Endothelial cell of umbilical vein (primary cell): ENCODE measurements around the gene KATNIP. TPM values are rescaled to one million over a fixed set of nuclear protein-coding genes. Genes with fewer than 3 reads are reported as not detected.

Source experiments
- BruUV-seq: library from RNA; stranded (reverse); fragments of 400-500 nt; replicated peaks from 2 replicates; lab custom pipeline; 2021; lab: Mats Ljungman, UMichigan
- CTCF ChIA-PET: fragments of 300-600, 350-600 bp; sonication (Branson Sonifier 250); formaldehyde crosslinking; loops from one replicate; lab custom pipeline; 2021; ENCODE audit warnings: antibody characterized with exemption, inconsistent platforms; lab: Charles Lee
- POLR2A ChIA-PET: fragments of 300-600, 350-600 bp; sonication (Branson Sonifier 250); formaldehyde crosslinking; loops from one replicate; lab custom pipeline; 2021; ENCODE audit warnings: antibody characterized with exemption, inconsistent platforms; lab: Charles Lee
- DNase-seq: peaks from one replicate; pipeline ENCODE4 v3.0.0-alpha.2; 2011; ENCODE audit warnings: low read depth, low spot score
- FAIRE-seq: peaks from 2 replicates; lab custom pipeline; 2011; peaks lifted over from hg19 to GRCh38; lab: Jason Lieb, UNC
- H2AFZ ChIP-seq: 2 replicates; pipeline ENCODE4 v1.6.0; 2012; ENCODE audit warnings: low read depth, low read length, control low read depth, inconsistent platforms
- H3K27ac ChIP-seq: 2 replicates; pipeline ENCODE4 v1.5.1; 2011; ENCODE audit warnings: low read depth, mild to moderate bottlenecking, control low read depth, low read length, moderate library complexity; ENCODE audit not compliant: insufficient read depth
- H3K27me3 ChIP-seq, 2 experiments: 2 replicates each; pipeline versions ENCODE4 v1.6.0 to v1.6.1; 2011; ENCODE audit warnings: low read length in 2 of 2, mixed read lengths in 1 of 2; ENCODE audit not compliant: control insufficient read depth in 2 of 2, insufficient read depth in 2 of 2
- H3K36me3 ChIP-seq, 2 experiments: 2 replicates in 1 of 2; 3 replicates in 1 of 2; pipeline ENCODE4 v1.5.1; 2011; ENCODE audit warnings: low read length in 2 of 2, mild to moderate bottlenecking in 1 of 2, moderate library complexity in 1 of 2; ENCODE audit not compliant: control insufficient read depth in 2 of 2, insufficient read depth in 2 of 2; ENCODE audit errors: extremely low read depth in 1 of 2
- H3K4me1 ChIP-seq: 3 replicates; pipeline ENCODE4 v1.5.1; 2011; ENCODE audit warnings: mild to moderate bottlenecking, low read length; ENCODE audit not compliant: control insufficient read depth, insufficient read depth; ENCODE audit errors: extremely low read depth
- H3K4me2 ChIP-seq: 2 replicates; pipeline ENCODE4 v1.6.1; 2011; ENCODE audit warnings: low read length, control low read depth, mixed read lengths; ENCODE audit not compliant: insufficient read depth
- H3K4me3 ChIP-seq, 3 experiments: fragments of 200-600 bp in 1 of 3; sonication (generic), shearing (Covaris generic) in 1 of 3; replicated peaks in 1 of 3; 2 replicates each; pipeline ENCODE4 v1.5.1; 2011 to 2016; ENCODE audit warnings: control low read depth in 3 of 3, low read length in 3 of 3, mild to moderate bottlenecking in 2 of 3, inconsistent platforms in 1 of 3, low read depth in 1 of 3, moderate library complexity in 1 of 3; ENCODE audit not compliant: insufficient read depth in 1 of 3
- H3K79me2 ChIP-seq: 2 replicates; pipeline ENCODE4 v1.6.0; 2012; ENCODE audit warnings: low read length, inconsistent platforms; ENCODE audit not compliant: control insufficient read depth, insufficient read depth
- H3K9ac ChIP-seq: replicated peaks from 2 replicates; pipeline ENCODE3; 2011; ENCODE audit warnings: low read length, control low read depth; ENCODE audit not compliant: insufficient read depth; ENCODE audit errors: extremely low read depth
- H3K9me1 ChIP-seq: replicated peaks from 3 replicates; pipeline ENCODE4 v1.6.0; 2011; ENCODE audit warnings: mild to moderate bottlenecking, low read length; ENCODE audit not compliant: control insufficient read depth, insufficient read depth; ENCODE audit errors: extremely low read depth
- H3K9me3 ChIP-seq: replicated peaks from 2 replicates; pipeline ENCODE4 v1.5.1; 2012; ENCODE audit warnings: low read length, inconsistent platforms; ENCODE audit not compliant: control insufficient read depth, insufficient read depth
- H4K20me1 ChIP-seq: replicated peaks from 2 replicates; pipeline ENCODE3; 2011; ENCODE audit warnings: mild to moderate bottlenecking, low read length; ENCODE audit not compliant: control insufficient read depth, insufficient read depth; ENCODE audit errors: extremely low read depth
- CTCF ChIP-seq, 2 donors: IDR thresholded peaks; 1 replicate in 1 of 2; 2 replicates in 1 of 2; pipeline ENCODE4 v1.5.1; 2011; ENCODE audit warnings: low read length in 2 of 2, mild to moderate bottlenecking in 2 of 2, moderate library complexity in 2 of 2, control low read depth in 1 of 2, inconsistent platforms in 1 of 2, low read depth in 1 of 2; ENCODE audit not compliant: insufficient read depth in 1 of 2; ENCODE audit errors: extremely low read depth in 1 of 2
- GATA2 ChIP-seq: IDR thresholded peaks from 2 replicates; pipeline ENCODE4 v1.7.0; 2011; ENCODE audit warnings: low read depth, mild to moderate bottlenecking, moderate library complexity, mixed read lengths, low read length; ENCODE audit not compliant: insufficient read length, insufficient read depth
- MAX ChIP-seq: IDR thresholded peaks from 2 replicates; pipeline ENCODE4 v1.6.1; 2011; ENCODE audit not compliant: insufficient read depth, insufficient read length
- POLR2AphosphoS5 ChIP-seq: IDR thresholded peaks from 2 replicates; pipeline ENCODE4 v1.6.1; 2012; ENCODE audit warnings: low read depth, mild to moderate bottlenecking, control low read depth, low read length, moderate library complexity; ENCODE audit not compliant: insufficient read depth
- dilution Hi-C: fragments of 300-500 bp; cut with MboI; formaldehyde crosslinking; loops from one replicate; pipeline ENCODE4 v1.15.0; 2019; ENCODE audit warnings: low sequenced_read_pairs; ENCODE audit not compliant: extremely low pct_ligation_motif_present
- intact Hi-C: fragments of 100-400 bp; cut with micrococcal nuclease; formaldehyde crosslinking; loops from one replicate; pipeline ENCODE4 v1.10.0; 2022
- polyA plus RNA-seq, 4 experiments: library from polyadenylated mRNA; depleted of rRNA in 3 of 4; stranded (reverse) in 3 of 4; unstranded in 1 of 4; fragments of >200 nt; gene quantifications; 2 replicates each; pipeline versions ENCODE4 v1.2.1 to v1.2.3, GENCODE V29; 2011 to 2012; ENCODE audit warnings: missing spikeins in 1 of 4
- total RNA-seq: library from RNA; stranded (reverse); gene quantifications from 2 replicates; pipeline ENCODE4 v1.2.3, GENCODE V29; 2021

The KATNIP gene
- total and polyA plus RNA-seq, 2 donors (not counting 3 experiments of a cell fraction or from before 2014, with no cell fraction given): 14.7 to 30.7 TPM

GRCh38 chr16:27598931-27599565, 49.1 kb downstream of the KATNIP start:
- Histone ChIP-seq H3K9me3 (no peaks in the 10 kb centered on the region), H3K4me2 (no peak overlapping the region), H3K9ac (no peak overlapping the region), H3K27ac (no peak overlapping the region), H3K27me3 (no peaks in the 10 kb centered on the region), H3K4me1 (no peaks in the 10 kb centered on the region), H3K36me3 (peaks cover 0 to 3% of the 10 kb centered on the region in 2 experiments), H3K79me2 (no peaks in the 10 kb centered on the region), H2AFZ (no peak overlapping the region), H3K9me1 (no peaks in the 10 kb centered on the region), H3K4me3 (no peak overlapping the region), H4K20me1 (no peaks in the 10 kb centered on the region)
- CTCF ChIA-PET: no interaction called here
- no peak for FAIRE-seq
- intact Hi-C loops (no loop called here), dilution Hi-C loops (no loop called here)
- DNase-seq: no peak
- TF ChIP-seq GATA2 (no peak), CTCF (IDR thresholded peaks at IDR 0.05; ENCODE audit: extremely low read depth in 1 of 2, insufficient read depth in 1 of 2, low read depth in 1 of 2, low read length in 2 of 2) (no peak), MAX (no peak)
- POLR2A ChIA-PET: no interaction called here
- no TSS peak for BruUV-seq

GRCh38 chr16:27599606-27600005, 49.7 kb downstream of the KATNIP start:
- FAIRE-seq: no peak

More at GRCh38 chr16:27599606-27600005, 49.7 kb downstream of the KATNIP start:
- Histone ChIP-seq H3K27ac (no peak overlapping the region), H3K36me3 (peaks cover 0 to 3% of the 10 kb centered on the region in 2 experiments), H3K79me2 (no peaks in the 10 kb centered on the region), H3K9me1 (no peaks in the 10 kb centered on the region), H3K9ac (no peak overlapping the region), H3K4me2 (no peak overlapping the region), H3K27me3 (no peaks in the 10 kb centered on the region), H3K4me3 (no peak overlapping the region), H2AFZ (no peak overlapping the region), H4K20me1 (no peaks in the 10 kb centered on the region), H3K9me3 (no peaks in the 10 kb centered on the region), H3K4me1 (no peaks in the 10 kb centered on the region)
- CTCF ChIA-PET: no interaction called here
- dilution Hi-C loops: no loop called here
- TF ChIP-seq POLR2AphosphoS5: no peak
- BruUV-seq: no TSS peak
- intact Hi-C loops: no loop called here
- POLR2A ChIA-PET: no interaction called here
- no peak for DNase-seq

Other genes with a start within 250 kb of the KATNIP start
- 139 and 150 TPM in 2 replicates for gene IL4R, start 236.2 kb upstream of the KATNIP start, total RNA-seq
- gene IL4R, start 236.2 kb upstream of the KATNIP start, polyA plus RNA-seq: 138 and 146 TPM in 2 replicates
- gene IL21R, start 148.0 kb upstream of the KATNIP start, total RNA-seq: not detected in 2 replicates
- gene IL21R, start 148.0 kb upstream of the KATNIP start, polyA plus RNA-seq: 0.03 TPM in 2 replicates
- gene GTF3C1, start 231 bp upstream of the KATNIP start, total RNA-seq: 79.3 and 86.1 TPM in 2 replicates
- gene GTF3C1, start 231 bp upstream of the KATNIP start, polyA plus RNA-seq: 58.1 and 70.5 TPM in 2 replicates